ENCODE data around the gene LRRC7.
"Not testable (repeated sequence)": the region's sequence is repeated elsewhere in the genome, so short reads cannot be mapped to it uniquely, and the experiment has no call there.

LRRC7 gene

DNA sequence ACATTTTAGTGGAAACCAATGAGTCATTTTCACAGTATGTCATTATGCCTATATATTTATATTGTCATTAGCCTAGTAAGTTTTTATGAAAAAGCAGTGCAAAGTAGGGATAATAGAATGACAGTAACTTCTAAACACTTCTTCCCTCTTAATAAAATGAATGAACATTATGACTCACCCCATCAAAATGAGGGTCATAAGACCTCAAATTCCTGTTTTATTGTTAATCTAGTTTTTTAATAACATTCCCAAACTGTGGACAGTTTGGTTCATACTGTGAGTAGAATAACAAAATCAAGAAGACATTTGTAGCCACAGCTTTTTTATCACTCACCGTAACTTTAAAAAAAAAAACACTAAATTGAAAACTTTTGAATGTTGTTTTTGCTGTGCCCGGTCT is 477.1 kb downstream of the LRRC7 start:
- in situ Hi-C loops (cut with HindIII; ENCODE audit: low sequenced_read_pairs) = loop anchor here (5.0 kb wide), 1 partner anchor 48 kb away; no protein-coding TSS in a partner anchor
- H3K4me3 ChIP-seq (ENCODE audit: low read depth, low read length) = no peak overlapping the region
- peak; percentile 68 for DNase-seq (ENCODE audit: low read depth)
- TF ChIP-seq, protein P1, sequence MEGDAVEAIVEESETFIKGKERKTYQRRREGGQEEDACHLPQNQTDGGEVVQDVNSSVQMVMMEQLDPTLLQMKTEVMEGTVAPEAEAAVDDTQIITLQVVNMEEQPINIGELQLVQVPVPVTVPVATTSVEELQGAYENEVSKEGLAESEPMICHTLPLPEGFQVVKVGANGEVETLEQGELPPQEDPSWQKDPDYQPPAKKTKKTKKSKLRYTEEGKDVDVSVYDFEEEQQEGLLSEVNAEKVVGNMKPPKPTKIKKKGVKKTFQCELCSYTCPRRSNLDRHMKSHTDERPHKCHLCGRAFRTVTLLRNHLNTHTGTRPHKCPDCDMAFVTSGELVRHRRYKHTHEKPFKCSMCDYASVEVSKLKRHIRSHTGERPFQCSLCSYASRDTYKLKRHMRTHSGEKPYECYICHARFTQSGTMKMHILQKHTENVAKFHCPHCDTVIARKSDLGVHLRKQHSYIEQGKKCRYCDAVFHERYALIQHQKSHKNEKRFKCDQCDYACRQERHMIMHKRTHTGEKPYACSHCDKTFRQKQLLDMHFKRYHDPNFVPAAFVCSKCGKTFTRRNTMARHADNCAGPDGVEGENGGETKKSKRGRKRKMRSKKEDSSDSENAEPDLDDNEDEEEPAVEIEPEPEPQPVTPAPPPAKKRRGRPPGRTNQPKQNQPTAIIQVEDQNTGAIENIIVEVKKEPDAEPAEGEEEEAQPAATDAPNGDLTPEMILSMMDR (IDR thresholded peaks at IDR 0.05; ENCODE audit: low read depth, low read length, missing control alignments) = no peak

DNA sequence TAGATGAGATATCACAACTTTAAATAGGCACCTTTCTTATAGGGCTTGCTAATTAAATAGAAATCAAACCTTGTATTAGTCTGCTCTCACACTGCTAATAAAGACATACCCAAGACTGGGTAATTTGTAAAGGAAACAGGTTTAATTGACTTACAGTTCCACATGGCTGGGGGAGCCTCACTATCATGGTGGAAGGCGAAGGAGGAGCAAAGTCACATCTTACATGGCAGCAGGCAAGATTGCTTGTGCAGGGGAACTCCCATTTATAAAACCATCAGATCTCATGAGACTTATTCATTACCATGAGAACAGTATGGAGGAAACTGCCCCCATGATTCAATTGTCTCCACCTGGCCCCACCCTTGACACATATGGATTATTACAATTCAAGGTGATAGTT is 477.9 kb downstream of the LRRC7 start:
- in situ Hi-C loops (cut with HindIII; ENCODE audit: low sequenced_read_pairs) = loop anchor here (5.0 kb wide), 1 partner anchor 48 kb away; no protein-coding TSS in a partner anchor
- not testable (repeated sequence) for DNase-seq (ENCODE audit: low read depth); H3K4me3 ChIP-seq (ENCODE audit: low read depth, low read length)

DNA sequence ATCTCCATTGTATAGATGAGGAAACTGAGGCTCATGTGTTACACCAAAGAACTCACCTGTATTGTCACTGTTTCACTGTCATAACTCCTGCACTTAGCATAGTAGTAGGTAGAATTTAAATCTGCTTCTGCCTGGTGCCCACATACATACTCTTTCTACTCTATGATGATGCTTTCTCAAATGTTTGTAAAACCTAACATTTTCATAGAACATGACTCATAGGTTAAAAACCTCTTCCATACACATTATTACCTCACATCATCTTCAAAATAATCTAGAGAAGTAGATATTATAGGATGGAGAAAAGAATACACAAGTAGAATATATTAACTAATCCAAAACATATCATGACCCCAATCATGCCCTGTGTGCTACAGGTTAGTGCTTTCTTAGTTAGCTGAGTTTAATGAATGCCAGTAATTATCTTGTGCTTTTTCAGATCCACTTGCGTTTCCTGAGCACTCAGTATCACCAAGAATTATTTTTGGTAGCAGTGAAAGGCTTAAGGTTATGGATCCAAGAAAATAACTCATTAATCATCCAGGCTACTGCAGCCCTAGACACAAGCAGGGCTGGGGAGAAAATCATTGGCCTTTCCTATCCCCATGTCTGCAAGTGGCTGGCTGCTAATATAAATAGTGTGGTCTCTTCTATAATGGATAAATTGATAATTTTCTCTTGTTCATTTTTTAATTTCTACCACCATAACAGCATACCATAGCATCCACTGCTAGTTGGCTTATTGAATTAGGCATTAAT is 480.8 kb downstream of the LRRC7 start:
- DNase-seq (ENCODE audit: low read depth) = no peak
- TF ChIP-seq, protein P1 (IDR thresholded peaks at IDR 0.05; ENCODE audit: low read depth, low read length, missing control alignments) = no peak
- in situ Hi-C loops (cut with HindIII; ENCODE audit: low sequenced_read_pairs) = loop anchor here (5.0 kb wide), 1 partner anchor 51 kb away; no protein-coding TSS in a partner anchor
- H3K4me3 ChIP-seq (ENCODE audit: low read depth, low read length) = no peak overlapping the region

DNA sequence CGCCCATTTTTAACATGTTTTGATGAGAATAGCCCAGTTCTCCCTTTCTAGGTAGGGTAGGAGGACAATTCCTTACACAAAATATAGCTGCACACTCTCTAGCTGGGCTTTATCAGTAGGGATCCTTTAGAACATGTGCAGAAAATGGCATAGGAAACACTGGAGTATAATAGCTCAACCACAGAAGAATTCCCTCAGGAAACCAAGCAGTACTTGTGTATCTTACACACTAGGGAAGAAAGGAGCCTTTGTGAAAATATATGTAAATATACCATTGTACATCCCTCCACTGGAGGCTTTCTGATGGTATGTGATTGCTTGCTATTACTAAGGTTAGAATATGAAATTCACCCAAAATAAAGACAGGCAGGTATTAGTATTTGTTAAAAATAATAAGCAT is 484.2 kb downstream of the LRRC7 start:
- H3K4me3 ChIP-seq (ENCODE audit: low read depth, low read length) = no peak overlapping the region
- TF ChIP-seq, protein P1 (IDR thresholded peaks at IDR 0.05; ENCODE audit: low read depth, low read length, missing control alignments) = no peak
- in situ Hi-C loops (cut with HindIII; ENCODE audit: low sequenced_read_pairs) = no loop called here
- no peak for DNase-seq (ENCODE audit: low read depth)

DNA sequence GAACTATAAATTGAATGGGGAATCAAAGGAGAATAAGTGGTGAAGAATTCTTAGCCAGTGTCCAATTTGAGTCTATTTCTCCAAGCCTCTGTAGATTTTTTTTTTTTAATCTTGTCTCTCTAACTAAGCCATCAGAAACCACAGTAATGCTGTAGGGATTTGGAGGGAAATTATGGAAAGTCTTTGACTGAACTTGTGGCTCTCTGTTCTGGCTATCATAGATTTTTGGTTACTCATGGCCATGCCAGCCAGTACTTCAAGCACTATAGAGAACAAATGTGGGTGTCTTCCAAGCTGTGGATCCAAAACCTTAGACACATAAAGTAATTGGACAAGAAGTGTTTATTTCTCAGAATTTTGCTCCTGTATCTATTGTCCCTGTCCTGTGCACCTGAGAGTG is 489.8 kb downstream of the LRRC7 start:
- TF ChIP-seq, protein P1 (IDR thresholded peaks at IDR 0.05; ENCODE audit: low read depth, low read length, missing control alignments) = no peak
- DNase-seq (ENCODE audit: low read depth) = no peak
- in situ Hi-C loops (cut with HindIII; ENCODE audit: low sequenced_read_pairs) = no loop called here
- H3K4me3 ChIP-seq (ENCODE audit: low read depth, low read length) = no peak overlapping the region

DNA sequence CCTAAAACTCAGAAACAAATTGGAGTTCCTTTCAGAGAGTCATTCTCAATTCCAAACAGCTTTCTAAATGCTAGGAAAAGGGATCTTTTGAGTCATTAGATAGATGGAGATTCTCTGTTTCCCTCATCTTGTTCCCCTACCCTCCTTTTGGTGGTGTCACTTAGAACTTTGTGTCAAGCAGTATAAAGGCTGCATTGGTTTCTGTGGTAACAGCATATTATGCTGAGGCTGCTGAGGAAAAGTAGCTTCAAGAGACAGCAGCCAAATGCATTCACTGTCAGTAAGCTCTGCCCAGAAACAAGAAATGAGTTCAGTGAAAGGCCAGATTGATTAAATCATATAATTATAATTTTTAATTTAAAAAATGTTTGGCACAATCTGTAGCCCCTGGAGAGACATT is 493.5 kb downstream of the LRRC7 start:
- no peak for DNase-seq (ENCODE audit: low read depth)
- TF ChIP-seq, protein P1 (IDR thresholded peaks at IDR 0.05; ENCODE audit: low read depth, low read length, missing control alignments) = no peak
- in situ Hi-C loops (cut with HindIII; ENCODE audit: low sequenced_read_pairs) = no loop called here
- H3K4me3 ChIP-seq (ENCODE audit: low read depth, low read length) = no peak overlapping the region

DNA sequence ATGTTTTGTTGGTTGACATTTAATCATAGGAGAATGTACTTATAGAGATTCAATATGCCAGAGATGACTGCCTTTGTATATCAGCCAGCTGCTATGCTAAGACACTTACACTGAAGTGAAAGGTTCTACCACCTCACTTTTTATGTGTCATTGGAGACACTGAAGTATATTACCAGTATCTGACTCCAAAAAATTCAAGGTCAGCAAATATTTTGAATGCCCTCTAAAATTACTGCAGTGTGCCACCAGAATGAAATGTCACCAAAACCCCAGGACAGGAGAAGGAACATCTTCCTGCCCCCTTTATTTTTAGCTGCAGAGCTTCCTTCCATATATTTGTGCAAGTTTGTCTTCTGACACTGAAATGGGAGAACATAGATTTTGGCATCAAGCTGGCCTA is 496.1 kb downstream of the LRRC7 start:
- no peak for DNase-seq (ENCODE audit: low read depth)
- H3K4me3 ChIP-seq (ENCODE audit: low read depth, low read length) = no peak overlapping the region
- in situ Hi-C loops (cut with HindIII; ENCODE audit: low sequenced_read_pairs) = no loop called here
- TF ChIP-seq, protein P1 (IDR thresholded peaks at IDR 0.05; ENCODE audit: low read depth, low read length, missing control alignments) = no peak

Measured in astrocyte of the cerebellum (primary cell).